Stimulated activated CD8-positive, alpha-beta memory T cell treated with anti-CD3 and anti-CD28 coated beads, Interleukin-7, amount 100 ng/mL, for 24 hours (primary cell): ENCODE results near the gene INPP5A.

ENCODE experiments used
- DNase-seq: peaks from one replicate; pipeline ENCODE4 v3.0.0-alpha.2; 2020; ENCODE audit warnings: low read depth

INPP5A gene

GRCh38 chr10:132708441-132708840 lies 170.9 kb downstream of the INPP5A start:
- no peak for DNase-seq

GRCh38 chr10:132708936-132709335 lies 171.3 kb downstream of the INPP5A start:
- DNase-seq = no peak

GRCh38 chr10:132709471-132709951 lies 171.9 kb downstream of the INPP5A start:
- DNase-seq = no peak

- DNase-seq = no peak
Observed at GRCh38 chr10:132710036-132710686, 172.6 kb downstream of the INPP5A start.

- no peak for DNase-seq
Observed at GRCh38 chr10:132710746-132711612, 173.4 kb downstream of the INPP5A start.

- DNase-seq = no peak
Observed at GRCh38 chr10:132711613-132712121, 174.1 kb downstream of the INPP5A start.

- no peak for DNase-seq
Observed at GRCh38 chr10:132712291-132712690, 174.7 kb downstream of the INPP5A start.

GRCh38 chr10:132712743-132713142 lies 175.2 kb downstream of the INPP5A start:
- DNase-seq = no peak

- DNase-seq = no peak
Observed at GRCh38 chr10:132713421-132714095, 176.0 kb downstream of the INPP5A start.

GRCh38 chr10:132714096-132714985 lies 176.8 kb downstream of the INPP5A start:
- no peak for DNase-seq

- DNase-seq = no peak
Observed at GRCh38 chr10:132714986-132715775, 177.6 kb downstream of the INPP5A start.

- no peak for DNase-seq
Observed at GRCh38 chr10:132715776-132716680, 178.4 kb downstream of the INPP5A start.

- DNase-seq = no peak
Observed at GRCh38 chr10:132716691-132717490, 179.3 kb downstream of the INPP5A start.

- DNase-seq = no peak
Observed at GRCh38 chr10:132721725-132722124, 184.1 kb downstream of the INPP5A start.

GRCh38 chr10:132722394-132723329 lies 185.1 kb downstream of the INPP5A start:
- no peak for DNase-seq

- no peak for DNase-seq
Observed at GRCh38 chr10:132723330-132723970, 185.9 kb downstream of the INPP5A start.

- no peak for DNase-seq
Observed at GRCh38 chr10:132724446-132724845, 186.9 kb downstream of the INPP5A start.
